HepG2 (cell line): ENCODE results near the gene SRCAP. TPM values are rescaled to one million over a fixed set of nuclear protein-coding genes. Genes with fewer than 3 reads are reported as not detected.

Source experiments
- CCDC6 ChIP-seq: sonication (generic); formaldehyde crosslinking; IDR thresholded peaks from 2 replicates; pipeline ENCODE4 v1.8.1; 2022; ENCODE audit warnings: mild to moderate bottlenecking, missing genetic modification reagents, moderate library complexity
- CEBPG ChIP-seq: IDR thresholded peaks from 2 replicates; pipeline ENCODE4 v1.6.1; 2016
- CSRNP2 ChIP-seq: sonication (generic); formaldehyde crosslinking; conservative IDR thresholded peaks from 2 replicates; pipeline ENCODE4 v1.8.0; 2022; ENCODE audit warnings: low read depth, missing genetic modification reagents
- FOSL1 ChIP-seq: sonication (generic); formaldehyde crosslinking; IDR thresholded peaks from 2 replicates; pipeline ENCODE4 v1.9.0; 2021; ENCODE audit warnings: missing genetic modification reagents, borderline replicate concordance
- FOXA3 ChIP-seq: IDR thresholded peaks from 2 replicates; pipeline ENCODE4 v1.6.1; 2016; ENCODE audit warnings: missing genetic modification reagents, missing compliant biosample characterization
- GATA4 ChIP-seq: sonication (generic); IDR thresholded peaks from 2 replicates; pipeline ENCODE4 v1.6.1; 2016; ENCODE audit warnings: antibody characterized with exemption, low read depth, borderline replicate concordance
- HHEX ChIP-seq: IDR thresholded peaks from 2 replicates; pipeline ENCODE4 v1.6.1; 2016; ENCODE audit warnings: control low read depth
- JUND ChIP-seq: sonication (generic); formaldehyde crosslinking; IDR thresholded peaks from 2 replicates; pipeline ENCODE4 v1.8.0; 2022; ENCODE audit warnings: mild to moderate bottlenecking, missing genetic modification reagents
- NFATC3 ChIP-seq: sonication (generic); formaldehyde crosslinking; IDR thresholded peaks from 2 replicates; pipeline ENCODE4 v1.5.1; 2020; ENCODE audit warnings: mild to moderate bottlenecking, missing genetic modification reagents
- NFKB2 ChIP-seq: sonication (generic); formaldehyde crosslinking; IDR thresholded peaks from 2 replicates; pipeline ENCODE4 v1.4.0; 2020; ENCODE audit warnings: missing genetic modification reagents, borderline replicate concordance
- NRL ChIP-seq: sonication (generic); formaldehyde crosslinking; IDR thresholded peaks from 2 replicates; pipeline ENCODE4 v1.5.0; 2020; ENCODE audit warnings: missing genetic modification reagents, mild to moderate bottlenecking, moderate library complexity, borderline replicate concordance
- RARG ChIP-seq: sonication (generic); formaldehyde crosslinking; IDR thresholded peaks from 2 replicates; pipeline ENCODE4 v1.4.0; 2020; ENCODE audit warnings: low read depth, mild to moderate bottlenecking, missing genetic modification reagents
- SRY ChIP-seq: sonication (generic); formaldehyde crosslinking; IDR thresholded peaks from 2 replicates; pipeline ENCODE4 v1.8.0; 2022; ENCODE audit warnings: mild to moderate bottlenecking, missing genetic modification reagents
- ZNF18 ChIP-seq: sonication (generic); formaldehyde crosslinking; IDR thresholded peaks from 2 replicates; pipeline ENCODE4 v1.8.0; 2022; ENCODE audit warnings: mild to moderate bottlenecking, missing genetic modification reagents; ENCODE audit not compliant: insufficient replicate concordance
- ZNF24 ChIP-seq: fragments of 450-650 bp; IDR thresholded peaks from 2 replicates; pipeline ENCODE4 v1.6.1; 2017; ENCODE audit warnings: antibody characterized with exemption, mild to moderate bottlenecking
- ZNF296 ChIP-seq: sonication (generic); formaldehyde crosslinking; conservative IDR thresholded peaks from 2 replicates; pipeline ENCODE4 v1.5.0; 2020; ENCODE audit warnings: mild to moderate bottlenecking, missing genetic modification reagents
- ZNF3 ChIP-seq: IDR thresholded peaks from 2 replicates; pipeline ENCODE4 v1.7.0; 2017; ENCODE audit warnings: inconsistent platforms
- ZNF326 ChIP-seq: sonication (generic); formaldehyde crosslinking; IDR thresholded peaks from 2 replicates; pipeline ENCODE4 v1.4.0; 2020; ENCODE audit warnings: missing genetic modification reagents, borderline replicate concordance
- ZNF441 ChIP-seq: sonication (generic); formaldehyde crosslinking; IDR thresholded peaks from 2 replicates; pipeline ENCODE4 v1.7.0; 2021; ENCODE audit warnings: missing genetic modification reagents, borderline replicate concordance
- ZNF570 ChIP-seq: sonication (generic); formaldehyde crosslinking; IDR thresholded peaks from 2 replicates; pipeline ENCODE4 v1.4.0; 2020; ENCODE audit warnings: mild to moderate bottlenecking, missing genetic modification reagents, borderline replicate concordance
- ZNF576 ChIP-seq: sonication (generic); formaldehyde crosslinking; IDR thresholded peaks from 2 replicates; pipeline ENCODE4 v1.4.0; 2020; ENCODE audit warnings: mild to moderate bottlenecking, missing genetic modification reagents
- ZNF691 ChIP-seq: sonication (generic); formaldehyde crosslinking; IDR thresholded peaks from 2 replicates; pipeline ENCODE4 v1.4.0; 2020; ENCODE audit warnings: missing genetic modification reagents, low read depth, mild to moderate bottlenecking, borderline replicate concordance
- ZNF713 ChIP-seq: sonication (generic); formaldehyde crosslinking; IDR thresholded peaks from 2 replicates; pipeline ENCODE4 v1.4.0; 2020; ENCODE audit warnings: mild to moderate bottlenecking, missing genetic modification reagents
- ZNF781 ChIP-seq: sonication (generic); formaldehyde crosslinking; IDR thresholded peaks from 2 replicates; pipeline ENCODE4 v1.5.1; 2020; ENCODE audit warnings: borderline replicate concordance, mild to moderate bottlenecking, missing genetic modification reagents; ENCODE audit errors: not compliant biosample characterization
- ZSCAN5A ChIP-seq: sonication (generic); formaldehyde crosslinking; IDR thresholded peaks from 2 replicates; pipeline ENCODE4 v1.8.0; 2022; ENCODE audit warnings: mild to moderate bottlenecking, missing genetic modification reagents, borderline replicate concordance
- polyA plus RNA-seq, 8 experiments: library from polyadenylated mRNA; depleted of rRNA in 3 of 8; stranded (reverse) in 7 of 8; unstranded in 1 of 8; fragments of >200 nt; fragmentation: Illumina TruSeq in 4 of 8; extraction: Trizol in 4 of 8; gene quantifications; 2 replicates each; pipeline versions ENCODE4 v1.2.1 to v1.2.3, GENCODE V29; 2011 to 2016; ENCODE audit warnings: low read depth in 4 of 8, missing spikeins in 1 of 8, mixed read lengths in 1 of 8; ENCODE audit not compliant: insufficient read depth in 1 of 8
- total RNA-seq, 5 experiments: library from RNA; depleted of rRNA; stranded (reverse); fragments of >200 nt; fragmentation: Illumina TruSeq; extraction: Trizol; gene quantifications; 2 replicates each; pipeline ENCODE4 v1.2.3, GENCODE V29; 2016; ENCODE audit warnings: low read depth in 1 of 5

The SRCAP gene
- total and polyA plus RNA-seq, 2 of the 13 experiments (the other 11 are each of a cell fraction or from before 2014, with no cell fraction given), result 4.9 to 9.0 TPM

GRCh38 chr16:30659507-30660423 is 39.2 kb upstream of the SRCAP start (continued):
- TF ChIP-seq ZNF326 (CRISPR knock-in tag) (no peak), JUND (CRISPR knock-in tag) (no peak), RARG (CRISPR knock-in tag) (no peak), ZNF441 (no peak), ZNF781 (no peak), HHEX (no peak), GATA4 (no peak), ZNF3 (CRISPR knock-in tag) (no peak), ZSCAN5A (CRISPR knock-in tag) (no peak), ZNF296 (CRISPR knock-in tag) (no peak), FOSL1 (CRISPR knock-in tag) (no peak), NFATC3 (CRISPR knock-in tag) (no peak), FOXA3 (no peak), ZNF713 (CRISPR knock-in tag) (no peak), CEBPG (CRISPR knock-in tag) (no peak), NRL (CRISPR knock-in tag) (0 out of 2 replicates have a peak, but pooled peaks have one; percentile 27), CSRNP2 (CRISPR knock-in tag) (no peak), CCDC6 (CRISPR knock-in tag) (no peak), ZNF691 (no peak), ZNF24 (no peak), ZNF18 (CRISPR knock-in tag) (peak; percentile 25), NFKB2 (CRISPR knock-in tag) (peak; percentile 21; the same call in 1 of the 2 replicates), SRY (CRISPR knock-in tag) (peak; percentile 26; the same call in 1 of the 2 replicates), ZNF570 (no peak), ZNF576 (CRISPR knock-in tag) (no peak)
